ENCODE data around the gene HNRNPM. TPM values are rescaled to one million over a fixed set of nuclear protein-coding genes. Genes with fewer than 3 reads are reported as not detected.

HNRNPM gene
- total RNA-seq, 1 experiment from 2014 or later = 298 TPM

- CTCF ChIA-PET = no interaction called here
These were observed 46.8 kb downstream of the HNRNPM start for GRCh38 chr19:8491574-8491973.

GRCh38 chr19:8494158-8494557, 49.4 kb downstream of the HNRNPM start:
- Histone ChIP-seq H3K79me2 (ENCODE audit: insufficient read depth, low read length) (no peaks in the 10 kb centered on the region), H2AFZ (ENCODE audit: low read depth, low read length, poor library complexity, severe bottlenecking) (no peak overlapping the region), H3K27me3 (ENCODE audit: insufficient read depth, low read length) (no peaks in the 10 kb centered on the region), H3K36me3 (ENCODE audit: control insufficient read depth in 1 of 2, insufficient read depth in 2 of 2, low read length in 2 of 2) (no peaks in the 10 kb centered on the region), H3K9me2 (ENCODE audit: insufficient read depth) (no peaks in the 10 kb centered on the region), H3K4me2 (ENCODE audit: low read length) (no peak overlapping the region), H3K9ac (ENCODE audit: low read length) (no peak overlapping the region), H4K20me1 (ENCODE audit: insufficient read depth) (no peaks in the 10 kb centered on the region), H3K27ac (ENCODE audit: low read depth, low read length) (no peak overlapping the region), H3K9me3 (ENCODE audit: control insufficient read depth in 1 of 2, insufficient read depth in 1 of 2, low read depth in 1 of 2, low read length in 2 of 2) (no peaks in the 10 kb centered on the region), H3K4me1 (ENCODE audit: control insufficient read depth in 1 of 2, insufficient read depth in 2 of 2, low read length in 2 of 2) (peaks cover 0 to 3% of the 10 kb centered on the region in 2 experiments; a peak in 1 of 4 replicates), H3K4me3 (replicated peaks in 1 of 2; ENCODE audit: low read depth in 1 of 2, low read length in 2 of 2) (no peak overlapping the region)
- DNase-seq (ENCODE audit: low read depth, low spot score) (no peak), ATAC-seq (no peak)
- CTCF ChIA-PET = interaction anchor here (1.5 kb wide), 1 partner anchor 11 kb away, joined by 4 read pairs; no protein-coding TSS in a partner anchor
- POLR2A ChIA-PET = no interaction called here
- intact Hi-C loops (cut with micrococcal nuclease) = no loop called here
- RAD21 ChIA-PET (ENCODE audit: low non-redundant PET in 1 of 2, low total read pairs in 2 of 2, uncharacterized antibody in 2 of 2, unreplicated experiment in 2 of 2) = no interaction called here
- no TSS peak for BruUV-seq (replicated peaks)
- TF ChIP-seq SIN3A (IDR thresholded peaks at IDR 0.05; ENCODE audit: low read depth) (no peak), EZH2 (IDR thresholded peaks at IDR 0.05) (no peak), MAX (IDR thresholded peaks at IDR 0.05) (no peak), CEBPB (IDR thresholded peaks at IDR 0.05; ENCODE audit: low read depth) (no peak), ZBTB33 (IDR thresholded peaks at IDR 0.05; ENCODE audit: extremely low read depth, insufficient replicate concordance, low read length) (no peak), CBX3 (IDR thresholded peaks at IDR 0.05; ENCODE audit: low read depth) (no peak), EZH2phosphoT487 (IDR thresholded peaks at IDR 0.05; ENCODE audit: borderline replicate concordance) (no peak), POLR2AphosphoS5 (IDR thresholded peaks at IDR 0.05; ENCODE audit: low read depth, low read length) (no peak), EGR1 (IDR thresholded peaks at IDR 0.05; ENCODE audit: low read depth) (no peak)

More at GRCh38 chr19:8491574-8491973, 46.8 kb downstream of the HNRNPM start:
- Histone ChIP-seq H3K27me3 (ENCODE audit: insufficient read depth, low read length) (no peaks in the 10 kb centered on the region), H2AFZ (ENCODE audit: low read depth, low read length, poor library complexity, severe bottlenecking) (no peak overlapping the region), H3K9me2 (ENCODE audit: insufficient read depth) (no peaks in the 10 kb centered on the region), H3K4me1 (ENCODE audit: control insufficient read depth in 1 of 2, insufficient read depth in 2 of 2, low read length in 2 of 2) (peaks cover 0 to 3% of the 10 kb centered on the region in 2 experiments; a peak in 1 of 4 replicates), H3K9ac (ENCODE audit: low read length) (no peak overlapping the region), H4K20me1 (ENCODE audit: insufficient read depth) (no peaks in the 10 kb centered on the region), H3K36me3 (ENCODE audit: control insufficient read depth in 1 of 2, insufficient read depth in 2 of 2, low read length in 2 of 2) (peaks cover 12 to 19% of the 10 kb centered on the region in 2 experiments; a peak in 3 of 4 replicates), H3K27ac (ENCODE audit: low read depth, low read length) (no peak overlapping the region), H3K79me2 (ENCODE audit: insufficient read depth, low read length) (no peaks in the 10 kb centered on the region; the same call in 1 of the 2 replicates), H3K9me3 (ENCODE audit: control insufficient read depth in 1 of 2, insufficient read depth in 1 of 2, low read depth in 1 of 2, low read length in 2 of 2) (no peaks in the 10 kb centered on the region), H3K4me3 (replicated peaks in 1 of 2; ENCODE audit: low read depth in 1 of 2, low read length in 2 of 2) (no peak overlapping the region), H3K4me2 (ENCODE audit: low read length) (no peak overlapping the region)
- intact Hi-C loops (cut with micrococcal nuclease) = no loop called here
- TF ChIP-seq CTCF (IDR thresholded peaks at IDR 0.05 in 2 of 3, conservative IDR thresholded peaks at IDR 0.05 in 1 of 3; ENCODE audit: borderline replicate concordance in 1 of 3, insufficient read depth in 1 of 3, low read depth in 2 of 3, low read length in 2 of 3) (peak in 1 of 3 experiments; percentile 33; a peak in 2 of 6 replicates), SIN3A (IDR thresholded peaks at IDR 0.05; ENCODE audit: low read depth) (no peak), JUND (IDR thresholded peaks at IDR 0.05) (no peak)
- ATAC-seq = peak; percentile 51; the same call in 1 of the 2 replicates
- no peak for DNase-seq (ENCODE audit: low read depth, low spot score)
- ChIA-PET POLR2A (no interaction called here), RAD21 (ENCODE audit: low non-redundant PET in 1 of 2, low total read pairs in 2 of 2, uncharacterized antibody in 2 of 2, unreplicated experiment in 2 of 2) (no interaction called here)
- no TSS peak for BruUV-seq (replicated peaks)

Data from HCT116 (cell line).